ENCODE measurements around the gene PTPN5. TPM values are rescaled to one million over a fixed set of nuclear protein-coding genes. Genes with fewer than 3 reads are reported as not detected.

PTPN5 gene
- total and polyA plus RNA-seq, 7 donors, result 0.22 to 1.4 (median 0.61) TPM

DNA sequence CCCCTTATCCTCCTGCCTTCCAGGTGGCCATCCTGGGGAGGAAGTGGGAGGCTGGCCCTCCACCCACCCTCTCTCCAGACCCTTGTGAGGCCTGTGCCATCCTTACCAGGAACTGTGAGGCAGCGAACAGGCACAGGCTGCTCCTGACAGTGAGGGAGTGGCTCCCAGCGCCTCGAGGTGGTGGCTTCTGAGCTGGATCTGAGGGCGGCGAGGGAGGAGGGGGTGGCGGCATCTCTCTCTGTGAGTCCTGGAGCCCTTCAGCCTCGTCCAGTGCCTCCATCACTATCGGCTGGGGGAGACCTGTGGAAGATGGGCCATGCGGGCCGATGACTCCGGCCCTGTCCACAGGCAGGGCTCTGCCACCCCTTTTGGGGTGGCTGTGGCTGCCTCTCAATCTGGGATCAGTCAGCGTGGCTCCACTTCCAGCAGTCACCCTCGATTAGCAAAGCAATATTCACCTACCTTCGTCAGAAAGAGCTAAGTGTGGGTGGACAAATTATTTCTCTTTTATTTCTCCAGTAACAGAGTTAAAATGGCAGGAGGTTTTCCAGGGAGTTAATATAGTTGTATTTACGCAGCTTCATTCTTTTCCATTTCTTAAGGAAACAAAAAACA, 47.6 kb downstream of the PTPN5 start:
- Histone ChIP-seq H3K27me3 (ENCODE audit: insufficient read depth in 3 of 3, low read length in 2 of 3) (no peaks in the 10 kb centered on the region), H3K9me3 (no peaks in the 10 kb centered on the region), H3K4me1 (no peaks in the 10 kb centered on the region), H3K4me3 (no peak overlapping the region), H3K27ac (no peak overlapping the region), H3K36me3 (ENCODE audit: insufficient read depth in 1 of 2, low read depth in 1 of 2) (no peaks in the 10 kb centered on the region)
- DNase-seq, result no peak
- TF ChIP-seq, protein P1, sequence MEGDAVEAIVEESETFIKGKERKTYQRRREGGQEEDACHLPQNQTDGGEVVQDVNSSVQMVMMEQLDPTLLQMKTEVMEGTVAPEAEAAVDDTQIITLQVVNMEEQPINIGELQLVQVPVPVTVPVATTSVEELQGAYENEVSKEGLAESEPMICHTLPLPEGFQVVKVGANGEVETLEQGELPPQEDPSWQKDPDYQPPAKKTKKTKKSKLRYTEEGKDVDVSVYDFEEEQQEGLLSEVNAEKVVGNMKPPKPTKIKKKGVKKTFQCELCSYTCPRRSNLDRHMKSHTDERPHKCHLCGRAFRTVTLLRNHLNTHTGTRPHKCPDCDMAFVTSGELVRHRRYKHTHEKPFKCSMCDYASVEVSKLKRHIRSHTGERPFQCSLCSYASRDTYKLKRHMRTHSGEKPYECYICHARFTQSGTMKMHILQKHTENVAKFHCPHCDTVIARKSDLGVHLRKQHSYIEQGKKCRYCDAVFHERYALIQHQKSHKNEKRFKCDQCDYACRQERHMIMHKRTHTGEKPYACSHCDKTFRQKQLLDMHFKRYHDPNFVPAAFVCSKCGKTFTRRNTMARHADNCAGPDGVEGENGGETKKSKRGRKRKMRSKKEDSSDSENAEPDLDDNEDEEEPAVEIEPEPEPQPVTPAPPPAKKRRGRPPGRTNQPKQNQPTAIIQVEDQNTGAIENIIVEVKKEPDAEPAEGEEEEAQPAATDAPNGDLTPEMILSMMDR (IDR thresholded peaks at IDR 0.05), result no peak
- 80 to 85% (median 82%) methylated on average over 15 of the region's 15 CpGs for WGBS, 3 donors
- no peak for ATAC-seq
- intact Hi-C loops (cut with DNase I), result no loop called here

DNA sequence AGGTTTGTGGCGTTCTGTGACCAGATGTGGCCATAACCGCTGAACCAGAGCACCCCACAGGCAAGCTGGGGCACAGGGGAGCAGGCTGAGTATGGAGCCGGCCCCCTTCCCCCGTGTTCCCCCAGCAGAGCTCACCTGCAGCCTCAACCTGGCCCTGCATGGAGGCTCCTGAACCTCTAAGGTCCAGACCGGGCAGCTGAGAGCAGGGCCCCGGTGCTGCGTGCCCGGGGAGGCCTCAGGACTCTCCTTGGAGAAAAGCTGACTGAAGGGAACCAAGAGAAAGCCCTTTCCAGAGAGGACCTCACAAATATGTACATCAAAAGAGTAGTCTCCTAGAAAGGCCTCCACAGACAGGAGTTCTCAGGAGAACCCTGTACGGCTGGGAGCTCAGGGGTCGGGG, 48.2 kb downstream of the PTPN5 start:
- ATAC-seq (no peak), DNase-seq (no peak)
- Histone ChIP-seq H3K4me1 (no peaks in the 10 kb centered on the region), H3K27ac (no peak overlapping the region), H3K9me3 (no peaks in the 10 kb centered on the region), H3K27me3 (ENCODE audit: insufficient read depth in 3 of 3, low read length in 2 of 3) (no peaks in the 10 kb centered on the region), H3K4me3 (no peak overlapping the region), H3K36me3 (ENCODE audit: insufficient read depth in 1 of 2, low read depth in 1 of 2) (no peaks in the 10 kb centered on the region)
- 81 to 88% (median 85%) methylated on average over 10 of the region's 10 CpGs for WGBS, 3 donors
- intact Hi-C loops (cut with DNase I), result no loop called here
- TF ChIP-seq, protein P1 (IDR thresholded peaks at IDR 0.05), result no peak

DNA sequence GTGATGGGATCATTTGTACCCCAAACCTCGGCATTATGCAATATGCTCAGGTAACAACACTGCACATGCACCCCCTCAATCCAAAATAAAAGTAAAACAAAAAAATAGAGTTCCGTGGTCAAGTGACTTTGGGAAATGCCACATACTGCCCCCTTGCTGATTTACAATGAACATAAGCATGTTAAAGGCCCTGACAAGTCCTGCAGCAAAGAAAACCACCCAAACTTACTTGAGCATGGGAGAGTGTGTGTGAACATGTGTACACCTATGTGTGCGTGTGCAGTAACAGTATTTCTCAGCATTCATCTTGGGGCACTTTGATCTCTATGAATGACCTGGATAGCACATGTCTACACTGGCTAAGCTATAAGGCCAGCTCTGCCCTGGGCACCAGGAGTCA, 49.8 kb downstream of the PTPN5 start:
- 84 to 89% (median 84%) methylated on average over 3 of the region's 3 CpGs for WGBS, 3 donors

DNA sequence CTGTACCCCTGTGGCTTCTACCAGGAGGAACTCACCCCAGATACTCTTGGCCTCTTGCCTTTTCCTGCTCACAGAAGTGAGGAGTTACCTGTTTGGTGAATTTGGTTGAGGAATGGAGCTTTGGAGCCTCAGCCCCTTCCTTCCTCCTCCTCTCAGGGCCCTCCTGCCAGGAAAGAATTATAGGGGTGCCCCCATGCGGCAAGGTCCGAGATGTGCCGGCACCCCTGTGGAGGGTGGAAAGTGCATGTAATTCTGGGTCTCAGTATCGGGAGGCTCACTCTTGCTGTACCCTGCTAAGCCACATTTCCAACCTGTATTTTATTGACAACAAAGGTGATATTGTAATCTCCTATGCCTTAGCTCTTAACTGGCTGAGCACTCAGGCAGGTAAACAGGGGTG, 51.9 kb downstream of the PTPN5 start:
- ATAC-seq, result no peak
- TF ChIP-seq, protein P1 (IDR thresholded peaks at IDR 0.05), result no peak
- no peak overlapping the region for H3K4me3 ChIP-seq
- H3K36me3 ChIP-seq (ENCODE audit: insufficient read depth in 1 of 2, low read depth in 1 of 2), result no peaks in the 10 kb centered on the region
- H3K27me3 ChIP-seq (ENCODE audit: insufficient read depth in 3 of 3, low read length in 2 of 3), result no peaks in the 10 kb centered on the region
- 76 to 77% (median 76%) methylated on average over 4 of the region's 4 CpGs for WGBS, 3 donors
- DNase-seq, result no peak
- no peaks in the 10 kb centered on the region for H3K4me1 ChIP-seq
- H3K9me3 ChIP-seq, result no peaks in the 10 kb centered on the region
- no peak overlapping the region for H3K27ac ChIP-seq
- intact Hi-C loops (cut with DNase I), result loop anchor here in 1 of 2 donors (10.0 kb wide), 1 partner anchor 625 kb away; no protein-coding TSS in a partner anchor

More for the DNA sequence above, 49.8 kb downstream of the PTPN5 start:
- intact Hi-C loops (cut with DNase I), result no loop called here
- TF ChIP-seq, protein P1 (IDR thresholded peaks at IDR 0.05), result no peak
- Histone ChIP-seq H3K27ac (no peak overlapping the region), H3K9me3 (no peaks in the 10 kb centered on the region), H3K4me3 (no peak overlapping the region), H3K36me3 (ENCODE audit: insufficient read depth in 1 of 2, low read depth in 1 of 2) (no peaks in the 10 kb centered on the region), H3K4me1 (no peaks in the 10 kb centered on the region), H3K27me3 (ENCODE audit: insufficient read depth in 3 of 3, low read length in 2 of 3) (no peaks in the 10 kb centered on the region)
- ATAC-seq, result no peak
- no peak for DNase-seq

DNA sequence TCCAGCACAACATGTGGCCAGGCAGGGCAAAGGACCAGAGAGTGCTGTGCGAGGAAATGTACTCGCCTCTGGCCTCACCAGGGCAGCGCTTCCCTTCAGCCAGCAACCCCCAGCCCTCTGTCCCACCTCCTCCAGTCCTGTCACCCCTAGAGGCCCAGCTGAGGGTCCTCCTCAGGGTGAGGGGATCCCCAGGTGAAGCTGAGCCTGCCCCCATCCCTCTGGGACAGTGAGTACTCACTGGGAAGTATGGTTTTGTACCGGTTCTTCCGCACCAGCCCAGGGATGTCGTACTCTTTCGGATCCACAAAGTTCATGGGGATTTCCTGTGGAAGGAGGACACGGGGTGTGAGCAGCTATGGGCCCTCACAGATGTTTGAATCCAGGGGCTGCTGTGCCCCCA, 54.0 kb downstream of the PTPN5 start:
- DNase-seq (no peak), ATAC-seq (no peak)
- H3K27ac ChIP-seq, result no peak overlapping the region
- no peak overlapping the region for H3K4me3 ChIP-seq
- intact Hi-C loops (cut with DNase I), result loop anchor here in 1 of 2 donors (10.0 kb wide), 1 partner anchor 623 kb away; no protein-coding TSS in a partner anchor
- TF ChIP-seq, protein P1 (IDR thresholded peaks at IDR 0.05), result no peak
- no peaks in the 10 kb centered on the region for H3K36me3 ChIP-seq (ENCODE audit: insufficient read depth in 1 of 2, low read depth in 1 of 2)
- H3K27me3 ChIP-seq (ENCODE audit: insufficient read depth in 3 of 3, low read length in 2 of 3), result no peaks in the 10 kb centered on the region
- H3K4me1 ChIP-seq, result no peaks in the 10 kb centered on the region
- H3K9me3 ChIP-seq, result no peaks in the 10 kb centered on the region
- 86 to 89% (median 86%) methylated on average over 8 of the region's 8 CpGs for WGBS, 3 donors

Measured in psoas muscle (tissue), 8 donors.